ENCODE data around the gene GALNT2.

The GALNT2 gene

GRCh38 chr1:230139315-230139714 lies 72.3 kb downstream of the GALNT2 start:
- Histone ChIP-seq H3K36me3 (ENCODE audit: insufficient read depth, low read length) (peaks cover 50% of the 10 kb centered on the region; the same call in 1 of the 2 replicates), H4K20me1 (ENCODE audit: insufficient read depth, low read length, poor library complexity, severe bottlenecking) (peaks cover 72% of the 10 kb centered on the region), H2AFZ (ENCODE audit: low read length) (no peak overlapping the region), H3K79me2 (ENCODE audit: insufficient read depth, low read length) (peaks cover 100% of the 10 kb centered on the region), H3K9ac (ENCODE audit: low read depth, low read length, poor library complexity, severe bottlenecking) (no peak overlapping the region), H3K9me3 (ENCODE audit: insufficient read depth, low read depth, low read length) (no peaks in the 10 kb centered on the region), H3K4me3 (ENCODE audit: low read length, poor library complexity, severe bottlenecking) (no peak overlapping the region), H3K4me2 (ENCODE audit: low read depth, low read length, poor library complexity, severe bottlenecking) (no peak overlapping the region), H3K9me2 (replicated peaks; ENCODE audit: low read depth, low read length) (no peaks in the 10 kb centered on the region), H3K4me1 (ENCODE audit: insufficient read depth, low read length, poor library complexity, severe bottlenecking) (peaks cover 21% of the 10 kb centered on the region), H3F3A (ENCODE audit: low read depth) (no peaks in the 10 kb centered on the region), H3K27me3 (ENCODE audit: insufficient read depth, low read length, poor library complexity, severe bottlenecking) (no peaks in the 10 kb centered on the region)
- TF ChIP-seq CTCF (conservative IDR thresholded peaks at IDR 0.05; ENCODE audit: low read length) (no peak), EZH2phosphoT487 (IDR thresholded peaks at IDR 0.05; ENCODE audit: borderline replicate concordance) (no peak)

- Histone ChIP-seq H3K79me2 (ENCODE audit: insufficient read depth, low read length) (peaks cover 100% of the 10 kb centered on the region), H3K9me3 (ENCODE audit: insufficient read depth, low read depth, low read length) (no peaks in the 10 kb centered on the region), H4K20me1 (ENCODE audit: insufficient read depth, low read length, poor library complexity, severe bottlenecking) (peaks cover 72% of the 10 kb centered on the region), H3K9ac (ENCODE audit: low read depth, low read length, poor library complexity, severe bottlenecking) (no peak overlapping the region), H3F3A (ENCODE audit: low read depth) (no peaks in the 10 kb centered on the region), H3K36me3 (ENCODE audit: insufficient read depth, low read length) (peaks cover 50% of the 10 kb centered on the region; the same call in 1 of the 2 replicates), H3K9me2 (replicated peaks; ENCODE audit: low read depth, low read length) (no peaks in the 10 kb centered on the region), H3K4me3 (ENCODE audit: low read length, poor library complexity, severe bottlenecking) (no peak overlapping the region), H2AFZ (ENCODE audit: low read length) (no peak overlapping the region), H3K4me1 (ENCODE audit: insufficient read depth, low read length, poor library complexity, severe bottlenecking) (peaks cover 25% of the 10 kb centered on the region), H3K4me2 (ENCODE audit: low read depth, low read length, poor library complexity, severe bottlenecking) (no peak overlapping the region), H3K27me3 (ENCODE audit: insufficient read depth, low read length, poor library complexity, severe bottlenecking) (no peaks in the 10 kb centered on the region)
- TF ChIP-seq CTCF (conservative IDR thresholded peaks at IDR 0.05; ENCODE audit: low read length) (no peak), EZH2phosphoT487 (IDR thresholded peaks at IDR 0.05; ENCODE audit: borderline replicate concordance) (no peak)
These were observed 72.7 kb downstream of the GALNT2 start for GRCh38 chr1:230139741-230140140.

- Histone ChIP-seq H3K4me1 (ENCODE audit: insufficient read depth, low read length, poor library complexity, severe bottlenecking) (peaks cover 32% of the 10 kb centered on the region), H3F3A (ENCODE audit: low read depth) (no peaks in the 10 kb centered on the region), H3K9me3 (ENCODE audit: insufficient read depth, low read depth, low read length) (no peaks in the 10 kb centered on the region), H3K4me3 (ENCODE audit: low read length, poor library complexity, severe bottlenecking) (no peak overlapping the region), H3K9me2 (replicated peaks; ENCODE audit: low read depth, low read length) (no peaks in the 10 kb centered on the region), H3K36me3 (ENCODE audit: insufficient read depth, low read length) (peaks cover 44% of the 10 kb centered on the region; the same call in 1 of the 2 replicates), H2AFZ (ENCODE audit: low read length) (no peak overlapping the region), H3K4me2 (ENCODE audit: low read depth, low read length, poor library complexity, severe bottlenecking) (no peak overlapping the region), H3K9ac (ENCODE audit: low read depth, low read length, poor library complexity, severe bottlenecking) (no peak overlapping the region), H3K79me2 (ENCODE audit: insufficient read depth, low read length) (peaks cover 100% of the 10 kb centered on the region), H3K27me3 (ENCODE audit: insufficient read depth, low read length, poor library complexity, severe bottlenecking) (no peaks in the 10 kb centered on the region), H4K20me1 (ENCODE audit: insufficient read depth, low read length, poor library complexity, severe bottlenecking) (peaks cover 72% of the 10 kb centered on the region)
- no peak for TF ChIP-seq CTCF (conservative IDR thresholded peaks at IDR 0.05; ENCODE audit: low read length)
- TF ChIP-seq EZH2phosphoT487 (IDR thresholded peaks at IDR 0.05; ENCODE audit: borderline replicate concordance) = no peak
These were observed 73.4 kb downstream of the GALNT2 start for GRCh38 chr1:230140221-230141020.
